Measurements from ENCODE around the gene UBA5. TPM values are rescaled to one million over a fixed set of nuclear protein-coding genes. Genes with fewer than 3 reads are reported as not detected.
A peak's percentile ranks its signal among the peaks of the same experiment; 100 is the strongest.
"Not testable (repeated sequence)": the region's sequence is repeated elsewhere in the genome, so short reads cannot be mapped to it uniquely, and the experiment has no call there.

The UBA5 gene
- polyA plus RNA-seq (22.5 to 48.0 TPM (median 25.4 TPM) in 3 replicates), polyA minus RNA-seq (4.9 to 22.4 TPM (median 10.6 TPM) in 3 replicates)
- polyA plus RNA-seq (2011; ENCODE audit: low read depth) = 27.9 TPM
- polyA plus RNA-seq (2011; cell fraction: cytosol; rRNA removed) = 20.9 and 38.0 TPM in 2 replicates
- polyA plus RNA-seq (2011; cell fraction: nucleus; rRNA removed) = 25.8 and 42.3 TPM in 2 replicates
- 20.0 and 28.2 TPM in 2 replicates for polyA plus RNA-seq (2012; ENCODE audit: low replicate concordance)
- 37.8 TPM for polyA minus RNA-seq (2011; cell fraction: cytosol; rRNA and poly(A)+ RNA removed)
- polyA minus RNA-seq (2011; cell fraction: nucleus; rRNA and poly(A)+ RNA removed) = 27.1 and 34.6 TPM in 2 replicates

GRCh38 chr3:132660052-132660810 is at the start of gene UBA5:
UBA5 (plus strand) TSS chr3:132660329; CDS start chr3:132660538, 209 bp downstream.
- H3K79me2 ChIP-seq (ENCODE audit: control insufficient read depth, insufficient read depth, low read length) = peaks cover 61% of the 10 kb centered on the region
- H3K9me1 ChIP-seq (ENCODE audit: control insufficient read depth, extremely low read depth, insufficient read depth, low read length) = no peaks in the 10 kb centered on the region
- no peak for FAIRE-seq
- H3K4me3 ChIP-seq (ENCODE audit: control insufficient read depth in 2 of 3, extremely low read depth in 1 of 3, insufficient read depth in 2 of 3, low read depth in 1 of 3, low read length in 3 of 3) = peak within 1 kb of the TSS; percentile 86 to 99 (median 98)
- H3K4me1 ChIP-seq (ENCODE audit: control insufficient read depth, extremely low read depth, insufficient read depth, low read length) = peaks cover 14% of the 10 kb centered on the region
- no peaks in the 10 kb centered on the region for H3K9me3 ChIP-seq (ENCODE audit: control insufficient read depth, low read depth, low read length)
- H3K27me3 ChIP-seq (ENCODE audit: control insufficient read depth, extremely low read depth, insufficient read depth, low read length) = no peaks in the 10 kb centered on the region
- TF ChIP-seq EZH2 (IDR thresholded peaks at IDR 0.05; ENCODE audit: low read length) = no peak
- TF ChIP-seq, protein P1, sequence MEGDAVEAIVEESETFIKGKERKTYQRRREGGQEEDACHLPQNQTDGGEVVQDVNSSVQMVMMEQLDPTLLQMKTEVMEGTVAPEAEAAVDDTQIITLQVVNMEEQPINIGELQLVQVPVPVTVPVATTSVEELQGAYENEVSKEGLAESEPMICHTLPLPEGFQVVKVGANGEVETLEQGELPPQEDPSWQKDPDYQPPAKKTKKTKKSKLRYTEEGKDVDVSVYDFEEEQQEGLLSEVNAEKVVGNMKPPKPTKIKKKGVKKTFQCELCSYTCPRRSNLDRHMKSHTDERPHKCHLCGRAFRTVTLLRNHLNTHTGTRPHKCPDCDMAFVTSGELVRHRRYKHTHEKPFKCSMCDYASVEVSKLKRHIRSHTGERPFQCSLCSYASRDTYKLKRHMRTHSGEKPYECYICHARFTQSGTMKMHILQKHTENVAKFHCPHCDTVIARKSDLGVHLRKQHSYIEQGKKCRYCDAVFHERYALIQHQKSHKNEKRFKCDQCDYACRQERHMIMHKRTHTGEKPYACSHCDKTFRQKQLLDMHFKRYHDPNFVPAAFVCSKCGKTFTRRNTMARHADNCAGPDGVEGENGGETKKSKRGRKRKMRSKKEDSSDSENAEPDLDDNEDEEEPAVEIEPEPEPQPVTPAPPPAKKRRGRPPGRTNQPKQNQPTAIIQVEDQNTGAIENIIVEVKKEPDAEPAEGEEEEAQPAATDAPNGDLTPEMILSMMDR (optimal IDR thresholded peaks at IDR 0.05 in 1 of 3, IDR thresholded peaks at IDR 0.05 in 1 of 3, conservative IDR thresholded peaks at IDR 0.05 in 1 of 3; ENCODE audit: extremely low read depth in 1 of 3, insufficient read depth in 2 of 3, low read length in 3 of 3) = no peak
- peak within 1 kb of the TSS; percentile 95 for H3K9ac ChIP-seq (ENCODE audit: control insufficient read depth, extremely low read depth, insufficient read depth, low read length)
- peak within 1 kb of the TSS; percentile 95 for H3K27ac ChIP-seq (ENCODE audit: control insufficient read depth, insufficient read depth, low read length)
- no peaks in the 10 kb centered on the region for H3K36me3 ChIP-seq (ENCODE audit: control insufficient read depth in 2 of 2, extremely low read depth in 1 of 2, insufficient read depth in 2 of 2, low read length in 2 of 2)
- H4K20me1 ChIP-seq (ENCODE audit: control insufficient read depth, extremely low read depth, insufficient read depth, low read length) = no peaks in the 10 kb centered on the region
- dilution Hi-C loops (cut with MboI; ENCODE audit: extremely low pct_ligation_motif_present, low sequenced_read_pairs) = no loop called here
- H3K4me2 ChIP-seq (ENCODE audit: control insufficient read depth, extremely low read depth, insufficient read depth, low read depth, low read length) = peak within 1 kb of the TSS; percentile 97
- DNase-seq (ENCODE audit: low read depth, low spot score) = no peak
- peak within 1 kb of the TSS; percentile 94 for H2AFZ ChIP-seq (ENCODE audit: control insufficient read depth, low read length)

DNA sequence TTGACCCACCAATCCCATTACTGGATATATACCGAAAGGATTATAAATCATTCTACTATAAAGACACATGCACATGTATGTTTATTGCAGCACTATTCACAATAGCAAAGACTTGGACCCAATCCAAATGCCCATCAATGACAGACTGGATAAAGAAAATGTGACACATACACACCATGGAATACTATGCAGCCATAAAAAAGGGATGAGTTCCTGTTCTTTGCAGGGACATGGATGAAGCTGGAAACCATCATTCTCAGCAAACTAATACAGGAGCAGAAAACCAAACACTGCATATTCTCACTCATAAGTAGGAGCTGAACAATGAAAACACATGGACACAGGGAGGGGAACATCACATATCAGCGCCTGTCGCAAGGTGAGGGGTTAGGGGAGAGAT is 44.8 kb upstream of the UBA5 start:
- H3K4me2 ChIP-seq (ENCODE audit: control insufficient read depth, extremely low read depth, insufficient read depth, low read depth, low read length); FAIRE-seq; dilution Hi-C loops (cut with MboI; ENCODE audit: extremely low pct_ligation_motif_present, low sequenced_read_pairs); H3K27ac ChIP-seq (ENCODE audit: control insufficient read depth, insufficient read depth, low read length); H3K9me3 ChIP-seq (ENCODE audit: control insufficient read depth, low read depth, low read length); H3K9ac ChIP-seq (ENCODE audit: control insufficient read depth, extremely low read depth, insufficient read depth, low read length); H3K36me3 ChIP-seq (ENCODE audit: control insufficient read depth in 2 of 2, extremely low read depth in 1 of 2, insufficient read depth in 2 of 2, low read length in 2 of 2); H3K4me1 ChIP-seq (ENCODE audit: control insufficient read depth, extremely low read depth, insufficient read depth, low read length); H2AFZ ChIP-seq (ENCODE audit: control insufficient read depth, low read length); DNase-seq (ENCODE audit: low read depth, low spot score); H3K27me3 ChIP-seq (ENCODE audit: control insufficient read depth, extremely low read depth, insufficient read depth, low read length); H4K20me1 ChIP-seq (ENCODE audit: control insufficient read depth, extremely low read depth, insufficient read depth, low read length); H3K79me2 ChIP-seq (ENCODE audit: control insufficient read depth, insufficient read depth, low read length); H3K4me3 ChIP-seq (ENCODE audit: control insufficient read depth in 2 of 3, extremely low read depth in 1 of 3, insufficient read depth in 2 of 3, low read depth in 1 of 3, low read length in 3 of 3); H3K9me1 ChIP-seq (ENCODE audit: control insufficient read depth, extremely low read depth, insufficient read depth, low read length): not testable (repeated sequence)

Data from keratinocyte (primary cell).